Ovary (tissue), 3 donors: ENCODE data around the gene PXT1.

Source experiments
- EP300 ChIP-seq: sonication (generic); formaldehyde crosslinking; IDR thresholded peaks from one replicate; pipeline ENCODE4 v1.6.1; 2017; ENCODE audit warnings: antibody characterized with exemption
- POLR2A ChIP-seq: fragments of 450-650 bp; IDR thresholded peaks from one replicate; pipeline ENCODE4 v1.6.1; 2017; ENCODE audit warnings: antibody characterized with exemption, mild to moderate bottlenecking, moderate library complexity
- TF ChIP-seq, protein P1 (sequence below), 3 donors: fragments of 450-650 bp in 2 of 3; fragments of 200-600 bp in 1 of 3; IDR thresholded peaks; one replicate each; pipeline versions ENCODE4 v1.5.1 to v1.8.0; 2016 to 2022; ENCODE audit warnings: antibody characterized with exemption in 3 of 3, mild to moderate bottlenecking in 1 of 3
- donor health status: DM: no; HTN: no; CAD: no.

DNA sequence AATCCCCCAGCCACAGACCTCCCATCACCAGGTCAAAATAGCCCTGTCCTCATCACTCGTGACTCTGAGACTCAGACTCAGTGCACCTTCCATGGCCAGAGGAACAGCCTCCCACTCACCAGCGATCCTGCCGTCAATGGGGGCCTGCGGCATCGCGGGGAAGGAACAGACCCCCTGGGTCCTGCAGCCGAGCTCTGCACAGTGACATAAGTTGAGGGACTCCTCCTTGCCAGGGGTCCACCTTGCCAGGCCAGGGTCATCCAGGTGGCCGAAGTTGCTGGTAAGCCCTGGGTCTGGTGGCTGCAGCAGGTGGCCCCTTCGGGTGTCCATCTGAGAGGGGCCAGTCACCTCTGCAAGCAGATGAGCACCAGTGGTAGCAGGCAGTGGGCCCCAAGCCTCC lies 71.4 kb downstream of the PXT1 start:
- TF ChIP-seq, protein P1, sequence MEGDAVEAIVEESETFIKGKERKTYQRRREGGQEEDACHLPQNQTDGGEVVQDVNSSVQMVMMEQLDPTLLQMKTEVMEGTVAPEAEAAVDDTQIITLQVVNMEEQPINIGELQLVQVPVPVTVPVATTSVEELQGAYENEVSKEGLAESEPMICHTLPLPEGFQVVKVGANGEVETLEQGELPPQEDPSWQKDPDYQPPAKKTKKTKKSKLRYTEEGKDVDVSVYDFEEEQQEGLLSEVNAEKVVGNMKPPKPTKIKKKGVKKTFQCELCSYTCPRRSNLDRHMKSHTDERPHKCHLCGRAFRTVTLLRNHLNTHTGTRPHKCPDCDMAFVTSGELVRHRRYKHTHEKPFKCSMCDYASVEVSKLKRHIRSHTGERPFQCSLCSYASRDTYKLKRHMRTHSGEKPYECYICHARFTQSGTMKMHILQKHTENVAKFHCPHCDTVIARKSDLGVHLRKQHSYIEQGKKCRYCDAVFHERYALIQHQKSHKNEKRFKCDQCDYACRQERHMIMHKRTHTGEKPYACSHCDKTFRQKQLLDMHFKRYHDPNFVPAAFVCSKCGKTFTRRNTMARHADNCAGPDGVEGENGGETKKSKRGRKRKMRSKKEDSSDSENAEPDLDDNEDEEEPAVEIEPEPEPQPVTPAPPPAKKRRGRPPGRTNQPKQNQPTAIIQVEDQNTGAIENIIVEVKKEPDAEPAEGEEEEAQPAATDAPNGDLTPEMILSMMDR (IDR thresholded peaks at IDR 0.05), result no peak
- TF ChIP-seq POLR2A (no peak), EP300 (no peak)
